ENCODE data around the gene NDUFS7.

NDUFS7 gene

GRCh38 chr19:1387684-1388636, 4.3 kb downstream of the NDUFS7 start:
- no peak overlapping the region for H3K4me3 ChIP-seq (ENCODE audit: low read depth, low read length)
- TF ChIP-seq CTCF (IDR thresholded peaks at IDR 0.05; ENCODE audit: low read depth, low read length): no peak

- TF ChIP-seq CTCF (IDR thresholded peaks at IDR 0.05; ENCODE audit: low read depth, low read length): no peak
- H3K4me3 ChIP-seq (ENCODE audit: low read depth, low read length): no peak overlapping the region
These were observed 4.9 kb downstream of the NDUFS7 start for GRCh38 chr19:1388637-1389026.

- no peak overlapping the region for H3K4me3 ChIP-seq (ENCODE audit: low read depth, low read length)
- no peak for TF ChIP-seq CTCF (IDR thresholded peaks at IDR 0.05; ENCODE audit: low read depth, low read length)
These were observed 5.6 kb downstream of the NDUFS7 start for GRCh38 chr19:1389033-1389940.

GRCh38 chr19:1390890-1391423, 7.2 kb downstream of the NDUFS7 start:
- no peak for TF ChIP-seq CTCF (IDR thresholded peaks at IDR 0.05; ENCODE audit: low read depth, low read length)
- H3K4me3 ChIP-seq (ENCODE audit: low read depth, low read length): no peak overlapping the region

GRCh38 chr19:1392407-1392806, 8.7 kb downstream of the NDUFS7 start:
- TF ChIP-seq CTCF (IDR thresholded peaks at IDR 0.05; ENCODE audit: low read depth, low read length): no peak
- no peak overlapping the region for H3K4me3 ChIP-seq (ENCODE audit: low read depth, low read length)

- H3K4me3 ChIP-seq (ENCODE audit: low read depth, low read length): no peak overlapping the region
- no peak for TF ChIP-seq CTCF (IDR thresholded peaks at IDR 0.05; ENCODE audit: low read depth, low read length)
These were observed 9.3 kb downstream of the NDUFS7 start for GRCh38 chr19:1392939-1393530.
